ENCODE results near the gene MICALL2.

Gene MICALL2

GRCh38 chr7:1404898-1405548 is 54.2 kb downstream of the MICALL2 start:
- H2BK5ac ChIP-seq (ENCODE audit: low read depth, low read length, poor library complexity, severe bottlenecking) = no peak overlapping the region
- peaks cover 10% of the 10 kb centered on the region for H3K9me3 ChIP-seq (ENCODE audit: control insufficient read depth, low read length)
- H2BK12ac ChIP-seq (ENCODE audit: low read length in 2 of 2) = no peak overlapping the region
- no peak overlapping the region for H3K4ac ChIP-seq (ENCODE audit: low read depth in 1 of 2, low read length in 2 of 2)
- WGBS = 74% methylated on average over 21 of the region's 21 CpGs
- H3K18ac ChIP-seq (ENCODE audit: low read depth in 1 of 2, low read length in 2 of 2) = no peak overlapping the region
- no peak overlapping the region for H3K9ac ChIP-seq (ENCODE audit: low read length)
- H2BK120ac ChIP-seq (ENCODE audit: low read depth, low read length) = no peak overlapping the region
- H3K23ac ChIP-seq (ENCODE audit: low read length in 2 of 2) = no peak overlapping the region
- H3K4me3 ChIP-seq (ENCODE audit: insufficient read depth in 1 of 2, low read depth in 1 of 2, low read length in 2 of 2) = no peak overlapping the region
- H2BK15ac ChIP-seq (ENCODE audit: low read depth, poor library complexity, severe bottlenecking) = no peak overlapping the region
- H3K4me1 ChIP-seq (ENCODE audit: control insufficient read depth, insufficient read depth, low read depth, low read length) = peaks cover 10% of the 10 kb centered on the region
- no peak overlapping the region for H2AK5ac ChIP-seq (ENCODE audit: low read length, severe bottlenecking)
- no peak overlapping the region for H3K27ac ChIP-seq (ENCODE audit: low read length, poor library complexity, severe bottlenecking)
- peaks cover 80 to 95% of the 10 kb centered on the region in 2 experiments for H3K27me3 ChIP-seq (ENCODE audit: control insufficient read depth in 1 of 2, insufficient read depth in 1 of 2, low read length in 2 of 2)
- no peak overlapping the region for H3K4me2 ChIP-seq (ENCODE audit: low read length, poor library complexity, severe bottlenecking)
- peak overlapping the region; percentile 17 for H4K8ac ChIP-seq (ENCODE audit: low read length)
- no peak overlapping the region for H2AFZ ChIP-seq (ENCODE audit: low read depth, low read length)
- DNase-seq = no peak
- no peak overlapping the region for H3K14ac ChIP-seq (ENCODE audit: low read length in 2 of 2)
- H3K36me3 ChIP-seq (ENCODE audit: control insufficient read depth in 1 of 2, insufficient read depth in 2 of 2, low read depth in 1 of 2, low read length in 2 of 2) = no peaks in the 10 kb centered on the region
- no peaks in the 10 kb centered on the region for H3K79me1 ChIP-seq (replicated peaks; ENCODE audit: low read length, poor library complexity, severe bottlenecking)
- no peak overlapping the region for H4K91ac ChIP-seq (ENCODE audit: low read length)

GRCh38 chr7:1404460-1404809 is 54.8 kb downstream of the MICALL2 start:
- no peak overlapping the region for H2AK5ac ChIP-seq (ENCODE audit: low read length, severe bottlenecking)
- peaks cover 10% of the 10 kb centered on the region for H3K4me1 ChIP-seq (ENCODE audit: control insufficient read depth, insufficient read depth, low read depth, low read length)
- no peak overlapping the region for H3K14ac ChIP-seq (ENCODE audit: low read length in 2 of 2)
- WGBS = 61% methylated on average over 4 of the region's 4 CpGs
- H4K91ac ChIP-seq (ENCODE audit: low read length) = no peak overlapping the region
- H2AFZ ChIP-seq (ENCODE audit: low read depth, low read length) = no peak overlapping the region
- H2BK15ac ChIP-seq (ENCODE audit: low read depth, poor library complexity, severe bottlenecking) = no peak overlapping the region
- H3K79me1 ChIP-seq (replicated peaks; ENCODE audit: low read length, poor library complexity, severe bottlenecking) = no peaks in the 10 kb centered on the region
- H3K4ac ChIP-seq (ENCODE audit: low read depth in 1 of 2, low read length in 2 of 2) = no peak overlapping the region
- H3K4me2 ChIP-seq (ENCODE audit: low read length, poor library complexity, severe bottlenecking) = no peak overlapping the region
- H3K27me3 ChIP-seq (ENCODE audit: control insufficient read depth in 1 of 2, insufficient read depth in 1 of 2, low read length in 2 of 2) = peaks cover 78 to 93% of the 10 kb centered on the region in 2 experiments
- H3K9me3 ChIP-seq (ENCODE audit: control insufficient read depth, low read length) = peaks cover 10% of the 10 kb centered on the region
- no peak for DNase-seq
- H3K18ac ChIP-seq (ENCODE audit: low read depth in 1 of 2, low read length in 2 of 2) = no peak overlapping the region
- H3K36me3 ChIP-seq (ENCODE audit: control insufficient read depth in 1 of 2, insufficient read depth in 2 of 2, low read depth in 1 of 2, low read length in 2 of 2) = no peaks in the 10 kb centered on the region
- no peak overlapping the region for H2BK5ac ChIP-seq (ENCODE audit: low read depth, low read length, poor library complexity, severe bottlenecking)
- H2BK120ac ChIP-seq (ENCODE audit: low read depth, low read length) = no peak overlapping the region
- no peak overlapping the region for H3K9ac ChIP-seq (ENCODE audit: low read length)
- H2BK12ac ChIP-seq (ENCODE audit: low read length in 2 of 2) = no peak overlapping the region
- no peak overlapping the region for H3K27ac ChIP-seq (ENCODE audit: low read length, poor library complexity, severe bottlenecking)
- no peak overlapping the region for H3K4me3 ChIP-seq (ENCODE audit: insufficient read depth in 1 of 2, low read depth in 1 of 2, low read length in 2 of 2)
- H4K8ac ChIP-seq (ENCODE audit: low read length) = peak overlapping the region; percentile 57
- no peak overlapping the region for H3K23ac ChIP-seq (ENCODE audit: low read length in 2 of 2)

GRCh38 chr7:1403638-1404459 is 55.4 kb downstream of the MICALL2 start:
- Histone ChIP-seq H2BK120ac (ENCODE audit: low read depth, low read length) (no peak overlapping the region), H3K9me3 (ENCODE audit: control insufficient read depth, low read length) (peaks cover 10% of the 10 kb centered on the region), H3K79me1 (replicated peaks; ENCODE audit: low read length, poor library complexity, severe bottlenecking) (no peaks in the 10 kb centered on the region), H3K14ac (ENCODE audit: low read length in 2 of 2) (no peak overlapping the region), H3K23ac (ENCODE audit: low read length in 2 of 2) (peak overlapping the region in 1 of 2 experiments; percentile 9), H2BK5ac (ENCODE audit: low read depth, low read length, poor library complexity, severe bottlenecking) (no peak overlapping the region), H3K27me3 (ENCODE audit: control insufficient read depth in 1 of 2, insufficient read depth in 1 of 2, low read length in 2 of 2) (peaks cover 76 to 93% of the 10 kb centered on the region in 2 experiments), H3K4me2 (ENCODE audit: low read length, poor library complexity, severe bottlenecking) (peak overlapping the region; percentile 7), H3K4me3 (ENCODE audit: insufficient read depth in 1 of 2, low read depth in 1 of 2, low read length in 2 of 2) (no peak overlapping the region), H3K9ac (ENCODE audit: low read length) (no peak overlapping the region), H3K18ac (ENCODE audit: low read depth in 1 of 2, low read length in 2 of 2) (no peak overlapping the region), H2BK12ac (ENCODE audit: low read length in 2 of 2) (no peak overlapping the region), H3K4ac (ENCODE audit: low read depth in 1 of 2, low read length in 2 of 2) (no peak overlapping the region), H2AK5ac (ENCODE audit: low read length, severe bottlenecking) (no peak overlapping the region), H4K8ac (ENCODE audit: low read length) (peak overlapping the region; percentile 57), H2AFZ (ENCODE audit: low read depth, low read length) (peak overlapping the region; percentile 37), H4K91ac (ENCODE audit: low read length) (peak overlapping the region; percentile 43), H3K4me1 (ENCODE audit: control insufficient read depth, insufficient read depth, low read depth, low read length) (peaks cover 10% of the 10 kb centered on the region), H3K36me3 (ENCODE audit: control insufficient read depth in 1 of 2, insufficient read depth in 2 of 2, low read depth in 1 of 2, low read length in 2 of 2) (no peaks in the 10 kb centered on the region), H3K27ac (ENCODE audit: low read length, poor library complexity, severe bottlenecking) (no peak overlapping the region), H2BK15ac (ENCODE audit: low read depth, poor library complexity, severe bottlenecking) (no peak overlapping the region)
- peak; percentile 46 for DNase-seq
- 18% methylated on average over 27 of the region's 41 CpGs for WGBS

- H3K14ac ChIP-seq (ENCODE audit: low read length in 2 of 2) = no peak overlapping the region
- no peak overlapping the region for H2AFZ ChIP-seq (ENCODE audit: low read depth, low read length)
- no peak overlapping the region for H3K4me2 ChIP-seq (ENCODE audit: low read length, poor library complexity, severe bottlenecking)
- peaks cover 10% of the 10 kb centered on the region for H3K4me1 ChIP-seq (ENCODE audit: control insufficient read depth, insufficient read depth, low read depth, low read length)
- H3K9me3 ChIP-seq (ENCODE audit: control insufficient read depth, low read length) = peaks cover 10% of the 10 kb centered on the region
- H3K27me3 ChIP-seq (ENCODE audit: control insufficient read depth in 1 of 2, insufficient read depth in 1 of 2, low read length in 2 of 2) = peaks cover 69 to 87% of the 10 kb centered on the region in 2 experiments
- H3K27ac ChIP-seq (ENCODE audit: low read length, poor library complexity, severe bottlenecking) = no peak overlapping the region
- DNase-seq = no peak
- H3K18ac ChIP-seq (ENCODE audit: low read depth in 1 of 2, low read length in 2 of 2) = no peak overlapping the region
- no peak overlapping the region for H2BK12ac ChIP-seq (ENCODE audit: low read length in 2 of 2)
- no peak overlapping the region for H3K9ac ChIP-seq (ENCODE audit: low read length)
- no peak overlapping the region for H3K23ac ChIP-seq (ENCODE audit: low read length in 2 of 2)
- H3K4me3 ChIP-seq (ENCODE audit: insufficient read depth in 1 of 2, low read depth in 1 of 2, low read length in 2 of 2) = no peak overlapping the region
- no peak overlapping the region for H3K4ac ChIP-seq (ENCODE audit: low read depth in 1 of 2, low read length in 2 of 2)
- H2BK5ac ChIP-seq (ENCODE audit: low read depth, low read length, poor library complexity, severe bottlenecking) = no peak overlapping the region
- no peak overlapping the region for H2BK120ac ChIP-seq (ENCODE audit: low read depth, low read length)
- H2AK5ac ChIP-seq (ENCODE audit: low read length, severe bottlenecking) = no peak overlapping the region
- no peaks in the 10 kb centered on the region for H3K36me3 ChIP-seq (ENCODE audit: control insufficient read depth in 1 of 2, insufficient read depth in 2 of 2, low read depth in 1 of 2, low read length in 2 of 2)
- H4K8ac ChIP-seq (ENCODE audit: low read length) = no peak overlapping the region
- H2BK15ac ChIP-seq (ENCODE audit: low read depth, poor library complexity, severe bottlenecking) = no peak overlapping the region
- WGBS = 70% methylated on average over 11 of the region's 11 CpGs
- H3K79me1 ChIP-seq (replicated peaks; ENCODE audit: low read length, poor library complexity, severe bottlenecking) = no peaks in the 10 kb centered on the region
- no peak overlapping the region for H4K91ac ChIP-seq (ENCODE audit: low read length)
These were observed 56.3 kb downstream of the MICALL2 start for GRCh38 chr7:1402791-1403637.

Data from mesenchymal stem cell (in vitro differentiated cells and primary cell).